Measurements from ENCODE around the gene LRRC49.

DNA sequence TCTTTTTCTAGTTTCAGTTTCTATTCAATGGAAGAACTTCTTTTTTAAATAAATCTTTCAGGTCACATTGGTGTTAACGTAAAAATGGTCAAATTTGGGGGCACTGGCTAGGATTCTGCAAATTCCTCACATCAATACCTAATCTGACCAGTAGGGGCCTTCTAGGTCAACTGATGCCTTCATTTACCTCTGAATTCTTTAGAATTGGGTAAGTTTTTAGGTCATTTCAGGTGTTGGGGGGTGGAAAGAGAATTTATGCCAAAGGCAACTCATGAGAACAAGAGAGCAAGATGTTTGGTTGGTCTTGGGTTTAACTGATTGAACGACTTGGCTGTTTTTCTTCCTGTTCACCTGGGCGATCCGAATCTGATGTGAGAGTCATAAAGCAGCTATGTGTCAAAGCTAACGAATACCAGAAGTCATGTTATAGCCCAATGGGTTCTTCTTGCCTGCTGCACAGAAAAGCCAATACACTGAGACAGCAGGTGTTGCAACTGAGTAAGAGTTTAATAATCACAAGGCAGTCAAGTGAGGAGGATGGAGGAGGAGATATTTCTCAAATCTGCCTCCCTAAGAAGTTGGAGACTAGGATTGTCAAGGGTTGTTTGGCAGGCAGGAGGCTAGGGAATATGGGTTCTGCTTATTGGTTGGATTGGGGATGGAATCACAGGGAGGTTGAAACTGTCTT lies 15.3 kb downstream of the LRRC49 start:
- TF ChIP-seq FOXP2 (optimal IDR thresholded peaks at IDR 0.05; ENCODE audit: control extremely low read depth, extremely low read length, insufficient read depth) (no peak), EZH2 (IDR thresholded peaks at IDR 0.05) (no peak)
